ENCODE results near the gene CDHR2.

CDHR2 gene

GRCh38 chr5:176565760-176566288, 16.7 kb downstream of the CDHR2 start:
- no peak overlapping the region for H3K4me3 ChIP-seq (ENCODE audit: low read depth, low read length)
- DNase-seq (ENCODE audit: low read depth), result no peak
- no peak for TF ChIP-seq CTCF (IDR thresholded peaks at IDR 0.05; ENCODE audit: control insufficient read depth, extremely low read depth, insufficient read depth)

GRCh38 chr5:176568657-176569056, 19.5 kb downstream of the CDHR2 start:
- no peak for TF ChIP-seq CTCF (IDR thresholded peaks at IDR 0.05; ENCODE audit: control insufficient read depth, extremely low read depth, insufficient read depth)
- no peak overlapping the region for H3K4me3 ChIP-seq (ENCODE audit: low read depth, low read length)
- no peak for DNase-seq (ENCODE audit: low read depth)

GRCh38 chr5:176570044-176570443, 20.9 kb downstream of the CDHR2 start:
- no peak for DNase-seq (ENCODE audit: low read depth)
- no peak overlapping the region for H3K4me3 ChIP-seq (ENCODE audit: low read depth, low read length)
- TF ChIP-seq CTCF (IDR thresholded peaks at IDR 0.05; ENCODE audit: control insufficient read depth, extremely low read depth, insufficient read depth), result no peak

- H3K4me3 ChIP-seq (ENCODE audit: low read depth, low read length), result no peak overlapping the region
- peak; percentile 70 for TF ChIP-seq CTCF (IDR thresholded peaks at IDR 0.05; ENCODE audit: control insufficient read depth, extremely low read depth, insufficient read depth)
- DNase-seq (ENCODE audit: low read depth), result no peak
Measured at GRCh38 chr5:176573564-176574296, 24.6 kb downstream of the CDHR2 start.

- TF ChIP-seq CTCF (IDR thresholded peaks at IDR 0.05; ENCODE audit: control insufficient read depth, extremely low read depth, insufficient read depth), result no peak
- no peak for DNase-seq (ENCODE audit: low read depth)
- no peak overlapping the region for H3K4me3 ChIP-seq (ENCODE audit: low read depth, low read length)
Measured at GRCh38 chr5:176574297-176574591, 25.1 kb downstream of the CDHR2 start.

- TF ChIP-seq CTCF (IDR thresholded peaks at IDR 0.05; ENCODE audit: control insufficient read depth, extremely low read depth, insufficient read depth), result no peak
- no peak overlapping the region for H3K4me3 ChIP-seq (ENCODE audit: low read depth, low read length)
- DNase-seq (ENCODE audit: low read depth), result no peak
Measured at GRCh38 chr5:176575066-176575465, 25.9 kb downstream of the CDHR2 start.

Measured in LNCaP clone FGC (cell line).